DMS114 treated with DMSO at 0.1 percent for 48 hours (cell line): Measurements from ENCODE around the gene PYDC1.
"Not testable (repeated sequence)": the region's sequence is repeated elsewhere in the genome, so short reads cannot be mapped to it uniquely, and the experiment has no call there.

ENCODE experiments used
- DNase-seq: peaks from one replicate; lab custom pipeline; 2025; ENCODE audit not compliant: unreplicated experiment; lab: John Stamatoyannopoulos, UW

The PYDC1 gene

GRCh38 chr16:31216422-31217135 lies at the start of gene PYDC1:
PYDC1 (minus strand) TSS chr16:31217135; CDS start chr16:31217028, 107 bp downstream.
- DNase-seq, result no peak

- DNase-seq, result no peak
These were observed 48.7 kb upstream of the PYDC1 start for GRCh38 chr16:31265329-31266245.

GRCh38 chr16:31262084-31262483 lies 45.1 kb upstream of the PYDC1 start:
- no peak for DNase-seq

GRCh38 chr16:31260136-31260931 lies 43.4 kb upstream of the PYDC1 start:
- DNase-seq, result no peak

GRCh38 chr16:31258366-31258765 lies 41.4 kb upstream of the PYDC1 start:
- no peak for DNase-seq

GRCh38 chr16:31256466-31256865 lies 39.5 kb upstream of the PYDC1 start:
- DNase-seq, result no peak

- DNase-seq, result no peak
These were observed 36.7 kb upstream of the PYDC1 start for GRCh38 chr16:31253642-31254045.

- DNase-seq, result no peak
These were observed 34.5 kb upstream of the PYDC1 start for GRCh38 chr16:31251435-31251834.

GRCh38 chr16:31250782-31251384 lies 33.9 kb upstream of the PYDC1 start:
- DNase-seq, result no peak

GRCh38 chr16:31248344-31248743 lies 31.4 kb upstream of the PYDC1 start:
- DNase-seq, result no peak

- no peak for DNase-seq
These were observed 29.4 kb upstream of the PYDC1 start for GRCh38 chr16:31246296-31246695.

- not testable (repeated sequence) for DNase-seq
These were observed 28.7 kb upstream of the PYDC1 start for GRCh38 chr16:31245598-31245997.

GRCh38 chr16:31243734-31244670 lies 27.1 kb upstream of the PYDC1 start:
- DNase-seq, result no peak

GRCh38 chr16:31242206-31242605 lies 25.3 kb upstream of the PYDC1 start:
- DNase-seq, result no peak

GRCh38 chr16:31238041-31238440 lies 21.1 kb upstream of the PYDC1 start:
- DNase-seq, result no peak

GRCh38 chr16:31229501-31229900 lies 12.6 kb upstream of the PYDC1 start:
- DNase-seq, result no peak

GRCh38 chr16:31228206-31228605 lies 11.3 kb upstream of the PYDC1 start:
- DNase-seq, result no peak

- no peak for DNase-seq
These were observed 8.3 kb upstream of the PYDC1 start for GRCh38 chr16:31225193-31225592.

GRCh38 chr16:31224092-31224955 lies 7.4 kb upstream of the PYDC1 start:
- no peak for DNase-seq
